ENCODE results near the gene LCN6.
A peak's percentile ranks its signal among the peaks of the same experiment; 100 is the strongest.
"Not testable (repeated sequence)": the region's sequence is repeated elsewhere in the genome, so short reads cannot be mapped to it uniquely, and the experiment has no call there.

Gene LCN6

DNA sequence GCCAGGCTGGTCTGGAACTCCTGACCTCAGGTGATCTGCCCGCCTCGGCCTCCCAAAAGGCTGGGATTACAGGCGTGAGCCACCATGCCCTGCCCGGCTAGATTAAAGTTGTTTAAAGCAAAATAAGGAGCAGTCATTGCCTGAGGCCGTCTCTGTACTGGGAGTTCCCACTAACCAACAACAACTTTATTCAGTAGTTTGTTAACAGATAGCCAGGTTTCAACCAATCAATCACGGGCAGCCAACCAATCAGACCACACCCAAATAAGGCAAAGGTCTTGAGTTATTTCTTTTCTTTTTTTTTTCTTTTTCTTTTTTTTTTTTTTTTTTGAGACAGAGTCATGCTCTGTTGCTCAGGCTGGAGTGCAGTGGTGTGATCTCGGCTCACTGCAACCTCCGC is 43.6 kb downstream of the LCN6 start:
- not testable (repeated sequence) for DNase-seq

DNA sequence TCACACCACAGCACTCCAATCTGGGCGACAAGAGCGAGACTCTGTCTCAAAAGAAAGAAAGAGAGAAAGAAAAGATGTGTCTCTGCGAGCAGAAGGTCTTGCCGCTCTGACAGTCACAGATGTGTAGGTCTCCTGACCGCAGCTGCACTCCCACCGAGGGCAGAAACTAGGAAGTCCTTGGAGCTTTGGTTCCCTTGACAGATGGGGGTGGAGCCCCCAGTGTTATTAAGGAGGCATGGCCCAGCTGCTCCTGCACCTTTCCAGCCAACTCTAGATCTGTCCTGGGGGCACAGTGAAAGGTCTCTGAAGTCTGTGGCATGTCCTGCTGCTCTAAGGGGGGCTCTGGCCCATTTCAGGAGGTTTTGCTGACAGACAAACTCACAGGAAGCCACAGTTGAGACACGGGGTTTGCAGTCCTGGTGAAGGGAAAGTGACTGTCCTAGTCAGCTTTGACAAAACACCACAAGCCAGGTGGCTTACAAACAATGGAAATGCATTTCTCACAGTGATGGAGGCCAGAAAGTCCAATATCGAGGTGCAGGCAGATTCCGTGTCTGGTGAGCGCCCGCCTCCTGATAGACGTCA is 45.0 kb downstream of the LCN6 start:
- DNase-seq, result no peak

DNA sequence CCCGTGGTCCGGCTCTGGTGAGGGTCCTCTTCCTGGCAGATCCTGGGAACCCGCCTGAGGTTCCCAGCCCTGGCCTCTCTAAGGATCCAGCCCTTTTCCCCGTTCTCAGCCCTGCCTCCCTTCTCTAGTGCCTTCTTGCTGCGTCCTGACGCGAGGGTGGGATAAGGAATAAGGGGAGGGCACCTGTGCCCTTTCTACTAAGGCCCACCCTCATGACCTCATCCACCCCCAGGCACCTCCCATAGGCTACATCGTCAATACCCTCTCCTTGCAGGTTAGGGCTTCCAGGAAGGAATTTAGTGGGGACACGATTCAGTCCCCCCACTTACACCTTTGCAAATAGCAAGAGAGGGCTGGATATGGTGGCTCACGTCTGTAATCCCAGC is 46.7 kb downstream of the LCN6 start:
- DNase-seq, result no peak

DNA sequence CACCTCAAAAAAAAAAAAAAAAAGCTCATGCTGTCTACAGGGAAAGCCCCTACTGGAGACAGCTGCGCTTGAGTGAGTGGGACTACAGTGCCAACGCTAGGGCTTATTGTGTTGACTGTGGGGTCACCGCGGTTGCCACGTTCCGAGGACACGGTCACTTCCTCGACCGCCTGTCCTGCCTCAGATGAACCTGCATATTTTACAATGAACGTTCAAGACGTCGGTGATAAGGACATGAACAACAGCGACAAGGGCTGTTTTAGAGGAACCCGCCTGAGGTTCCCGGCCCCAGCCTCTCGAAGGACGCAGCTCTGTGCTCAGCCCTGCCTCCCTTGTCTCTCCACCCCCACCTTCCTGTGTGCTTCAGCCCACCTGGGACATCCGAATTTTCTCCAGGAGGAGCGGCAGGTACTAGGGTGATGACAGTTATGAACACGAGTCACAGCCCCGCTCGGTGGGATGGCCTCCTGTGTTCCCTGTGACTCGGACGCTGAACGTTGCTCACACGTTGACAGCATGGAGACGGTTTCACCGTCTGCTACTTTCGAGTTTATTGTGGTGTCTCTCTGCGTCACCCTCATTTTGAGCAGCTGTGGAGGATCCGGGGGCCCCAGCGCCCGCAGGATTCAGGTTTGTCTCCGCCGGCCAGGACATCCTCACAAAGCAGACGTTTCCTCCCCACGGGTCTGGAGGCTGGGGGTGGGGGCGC is 47.2 kb downstream of the LCN6 start:
- DNase-seq, result no peak

DNA sequence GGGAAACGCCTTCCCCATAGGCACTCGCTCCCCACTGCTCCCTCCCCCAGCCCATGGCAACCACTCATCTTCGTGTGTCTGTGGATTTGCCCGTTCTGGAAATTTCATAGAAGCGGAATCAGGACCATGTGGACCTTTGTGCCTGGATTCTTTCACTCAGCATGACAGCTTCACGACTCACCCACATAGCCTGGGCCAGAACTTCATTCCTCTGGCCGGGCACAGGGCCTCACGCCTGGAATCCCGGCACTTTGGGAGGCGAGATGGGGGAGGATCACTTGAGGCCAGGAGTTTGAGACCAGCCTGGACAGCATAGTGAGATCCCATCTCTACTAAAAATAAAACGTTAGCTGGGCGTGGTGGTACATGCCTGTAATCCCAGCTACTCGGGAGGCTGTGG is 48.0 kb downstream of the LCN6 start:
- no peak for DNase-seq

DNA sequence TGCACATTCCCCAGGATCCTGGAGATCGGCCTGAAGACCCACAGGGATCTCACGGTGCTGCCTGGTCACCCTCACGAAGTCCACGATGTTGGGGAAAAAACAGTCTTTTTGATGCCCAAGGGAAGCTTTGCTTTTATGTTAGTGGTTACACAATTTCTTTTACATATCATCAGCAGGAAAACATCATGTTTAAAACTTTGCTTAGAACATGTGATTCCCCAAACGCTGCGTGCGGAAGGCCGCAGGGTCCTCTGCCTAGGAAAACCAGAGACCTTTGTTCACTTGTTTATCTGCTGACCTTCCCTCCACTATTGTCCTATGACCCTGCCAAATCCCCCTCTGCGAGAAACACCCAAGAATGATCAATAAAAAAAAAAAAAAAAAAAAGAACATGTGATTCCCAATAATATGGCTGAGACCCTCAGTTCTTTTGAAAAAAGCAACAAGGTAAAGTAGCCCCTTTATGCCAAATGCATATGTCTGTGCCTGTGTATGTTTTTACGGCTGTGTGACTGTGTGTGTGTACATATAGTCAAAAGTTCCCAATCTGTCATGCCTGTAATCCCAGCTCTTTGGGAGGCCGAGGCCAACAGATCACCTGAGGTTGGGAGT is 49.6 kb downstream of the LCN6 start:
- DNase-seq, result no peak

DNA sequence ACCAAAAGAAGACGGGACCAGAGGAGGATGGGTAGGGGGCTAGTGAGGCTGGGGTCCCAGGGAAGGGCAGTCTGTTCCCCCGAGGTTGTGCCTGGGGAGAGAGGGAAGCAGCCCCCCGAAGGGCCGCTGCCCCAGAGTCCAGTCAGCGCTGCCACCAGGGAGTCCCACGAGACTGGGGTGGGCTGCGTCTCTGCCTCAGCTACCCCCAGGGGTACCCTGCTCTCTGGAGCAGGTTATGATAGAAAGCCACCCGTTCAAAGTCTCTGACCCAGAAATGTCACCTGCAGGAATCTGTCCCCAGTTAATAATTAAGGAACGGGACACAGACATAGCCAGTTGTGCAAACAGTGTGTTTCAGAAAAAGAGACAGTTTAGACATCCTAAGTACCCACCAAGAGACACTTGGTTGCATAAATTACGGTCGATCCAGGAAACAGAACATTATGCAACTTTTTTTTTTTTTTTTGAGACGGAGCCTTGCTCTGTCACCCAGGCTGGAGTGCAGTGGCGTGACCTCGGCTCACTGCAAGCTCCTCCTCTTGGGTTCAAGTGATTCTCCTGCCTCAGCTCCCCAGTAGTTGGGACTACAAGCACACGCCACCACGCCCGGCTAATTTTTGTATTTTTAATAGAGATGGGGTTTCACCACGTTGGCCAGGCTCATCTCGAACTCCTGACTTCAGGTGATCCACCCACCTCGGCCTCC is 50.4 kb downstream of the LCN6 start:
- DNase-seq, result no peak

DNA sequence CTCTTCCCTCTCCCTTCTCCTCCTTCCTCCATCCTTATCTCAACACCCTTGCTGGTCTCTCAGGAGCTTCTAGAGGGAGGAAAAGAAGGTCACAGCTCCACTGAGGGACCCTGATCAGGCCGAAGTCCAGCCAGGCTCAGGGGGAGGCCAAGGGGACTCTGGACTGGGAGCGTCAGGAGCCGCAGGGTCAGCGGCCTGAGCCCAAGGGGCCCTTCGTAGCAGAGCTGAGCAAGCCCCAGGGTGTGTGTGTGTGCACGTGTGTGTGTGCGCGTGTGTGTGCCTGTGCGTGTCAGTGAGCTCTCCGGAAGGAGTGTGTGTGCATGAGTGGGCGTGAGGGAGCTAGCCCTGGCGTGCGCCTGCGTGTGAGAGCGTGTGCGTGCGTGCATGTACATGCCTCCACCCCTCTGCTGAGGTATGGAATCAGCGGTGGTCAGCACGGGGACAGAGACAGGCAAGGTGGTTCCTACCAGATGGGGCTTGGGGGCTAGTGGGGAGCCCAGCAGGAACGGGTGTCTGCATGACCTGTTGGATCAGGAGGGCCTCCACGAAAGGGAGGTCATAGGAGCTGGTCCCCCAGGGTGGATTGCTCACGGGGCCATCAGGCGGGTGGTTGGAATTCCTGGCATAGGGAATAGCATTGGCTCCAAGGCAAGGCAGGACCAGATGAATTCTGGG is 51.0 kb downstream of the LCN6 start:
- DNase-seq, result no peak

DNA sequence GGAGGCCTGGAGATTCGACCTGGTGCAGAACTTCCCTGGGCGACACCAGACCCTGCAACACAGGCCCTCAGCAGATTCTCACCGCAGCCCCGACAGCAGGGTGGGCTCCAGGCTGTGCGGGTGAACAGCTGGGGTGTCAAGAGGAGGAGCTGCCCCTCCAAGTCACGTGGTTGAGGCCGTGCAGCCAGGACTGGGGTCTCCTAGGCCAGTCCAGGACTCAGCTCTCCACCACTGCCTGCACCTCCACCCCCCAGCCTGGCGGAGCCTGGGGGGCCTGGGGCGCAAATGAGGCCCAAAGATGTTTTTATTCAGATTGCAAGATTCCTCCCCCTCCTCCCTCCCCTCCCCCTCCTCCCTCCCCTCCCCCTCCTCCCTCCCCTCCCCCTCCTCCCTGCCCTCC is 51.8 kb downstream of the LCN6 start:
- no peak for DNase-seq

DNA sequence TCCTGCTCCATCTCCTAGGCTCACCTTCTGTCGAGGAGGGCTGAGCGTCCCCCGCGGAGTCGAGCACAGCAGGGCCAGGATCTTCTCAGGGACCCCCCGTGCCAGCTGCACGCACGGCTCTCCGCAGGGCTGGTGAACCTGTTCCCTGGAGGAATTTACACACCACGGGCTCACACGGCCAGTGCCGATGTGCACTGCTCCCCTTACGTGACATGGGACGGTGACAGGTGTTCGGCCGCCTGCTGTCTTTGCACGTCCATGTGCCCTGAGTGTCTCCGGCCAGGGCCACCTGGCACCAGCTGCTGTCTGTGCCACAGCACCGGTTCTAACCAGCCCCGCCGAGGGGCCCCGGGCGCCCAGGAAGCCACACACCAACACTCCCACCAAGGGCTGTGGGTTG is 52.4 kb downstream of the LCN6 start:
- DNase-seq, result peak; percentile 64

DNA sequence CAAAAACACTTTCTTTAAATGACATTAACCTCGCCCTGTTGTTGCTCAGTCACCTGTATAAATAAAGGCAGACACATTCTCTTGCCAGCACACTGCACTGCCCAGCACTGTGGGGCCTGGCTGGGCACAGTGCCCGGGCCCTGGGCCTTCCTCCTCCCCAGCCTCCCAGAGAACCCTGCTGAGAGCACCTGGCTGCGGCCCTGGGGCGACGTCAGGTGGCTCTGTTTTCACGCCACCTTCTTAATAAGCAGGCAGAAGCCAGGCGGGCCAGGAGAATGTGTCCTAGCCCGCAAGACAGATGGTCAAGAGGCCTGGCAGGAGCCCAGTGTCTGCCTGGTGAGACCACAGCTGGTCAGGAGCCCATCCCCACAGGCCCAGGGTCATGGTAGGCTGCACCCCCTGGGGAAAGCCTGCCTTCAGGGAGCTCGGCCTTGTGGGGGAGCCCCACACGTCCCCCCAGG is 52.9 kb downstream of the LCN6 start:
- DNase-seq, result peak; percentile 92

DNA sequence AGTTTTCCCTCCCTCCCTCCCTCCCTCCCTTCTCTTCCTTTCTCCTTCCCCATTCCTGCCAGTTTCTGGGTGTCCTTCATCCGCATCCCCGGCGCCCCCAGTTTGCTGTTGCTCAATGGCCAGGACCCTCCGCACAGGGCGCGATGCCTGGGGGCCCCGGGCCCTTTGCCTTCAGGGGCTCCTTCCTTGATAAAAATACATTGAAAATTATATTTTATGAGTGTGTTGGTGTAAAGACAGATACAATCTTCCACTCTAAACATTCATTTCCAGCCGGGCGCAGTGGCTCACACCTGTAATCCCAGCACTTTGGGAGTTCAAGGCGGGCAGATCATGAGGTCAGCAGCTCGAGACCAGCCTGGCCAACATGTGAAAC is 53.5 kb downstream of the LCN6 start:
- DNase-seq, result no peak

DNA sequence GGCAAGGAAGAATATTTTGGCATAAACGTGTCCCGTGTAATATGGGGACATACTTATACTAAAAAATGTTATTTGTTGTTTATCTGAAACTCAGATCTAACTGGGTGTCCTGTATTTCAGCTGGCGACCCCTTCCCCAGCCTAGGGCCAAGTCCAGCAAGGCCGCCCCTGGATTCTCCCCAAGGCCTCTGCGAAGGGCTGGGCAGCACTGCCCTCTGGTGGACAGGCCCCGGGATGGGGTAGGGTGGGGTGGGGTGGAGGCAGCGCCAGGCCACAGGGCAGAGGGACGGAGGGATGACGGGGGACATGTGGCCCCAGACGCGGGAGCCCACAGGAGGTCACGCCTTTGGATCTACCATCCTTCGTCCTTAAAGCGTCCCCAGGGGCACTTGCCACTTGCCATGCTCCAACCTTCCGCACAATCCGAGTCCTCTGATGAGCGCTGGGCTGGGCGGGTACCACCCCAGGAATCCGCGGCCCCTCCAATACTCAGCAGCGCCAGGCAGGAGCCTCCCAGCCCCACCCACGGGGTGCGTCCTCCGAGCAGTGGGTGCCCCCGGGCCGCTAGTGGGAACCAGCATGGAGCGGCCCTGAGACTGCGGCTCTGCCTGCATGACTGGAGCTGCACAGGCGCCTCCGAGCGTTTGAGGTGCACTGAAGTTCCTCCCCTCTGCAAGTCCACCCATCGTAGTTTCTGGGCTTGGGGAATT is 54.0 kb downstream of the LCN6 start:
- DNase-seq, result no peak
